SK-N-SH (cell line): Measurements from ENCODE around the gene ARHGAP44. TPM values are rescaled to one million over a fixed set of nuclear protein-coding genes. Genes with fewer than 3 reads are reported as not detected.

Source experiments
- CTCF ChIA-PET: fragments of 300-600, 350-600 bp; formaldehyde crosslinking; extraction: SDS; loops from one replicate; lab custom pipeline; 2021; lab: Yijun Ruan, JAX
- POLR2A ChIA-PET: fragments of 350-600 bp; sonication (Branson Sonifier 250); formaldehyde crosslinking; extraction: SDS; loops from one replicate; lab custom pipeline; 2020; ENCODE audit warnings: antibody characterized with exemption, inconsistent platforms; lab: Yijun Ruan, JAX
- DNase-seq: peaks from one replicate; pipeline ENCODE4 v3.0.0; 2012
- H2AFZ ChIP-seq: fragments of 200-600 bp; sonication (generic); 2 replicates; pipeline ENCODE4 v1.8.1; 2016; ENCODE audit warnings: antibody characterized with exemption, mild to moderate bottlenecking, low read depth
- H3F3A ChIP-seq: fragments of 200-600 bp; sonication (generic); replicated peaks from 2 replicates; pipeline ENCODE3; 2016; ENCODE audit warnings: antibody characterized with exemption, mild to moderate bottlenecking; ENCODE audit not compliant: insufficient read depth
- H3K27ac ChIP-seq, 2 experiments: fragments of 200-500 bp in 1 of 2; fragments of 200-600 bp in 1 of 2; sonication (Bioruptor generic) in 1 of 2; sonication (generic), shearing (Covaris generic) in 1 of 2; 2 replicates each; pipeline versions ENCODE4 v1.5.1 to v1.6.1; 2014 to 2016; ENCODE audit warnings: low read depth in 2 of 2, inconsistent platforms in 1 of 2, low read length in 1 of 2, mild to moderate bottlenecking in 1 of 2, mixed read lengths in 1 of 2
- H3K27me3 ChIP-seq: fragments of 200-600 bp; sonication (generic), shearing (Covaris generic); 2 replicates; pipeline ENCODE4 v1.6.1; 2016; ENCODE audit warnings: mixed run types; ENCODE audit not compliant: insufficient read depth
- H3K36me3 ChIP-seq, 2 experiments: fragments of 200-500 bp in 1 of 2; fragments of 200-600 bp in 1 of 2; sonication (Bioruptor generic) in 1 of 2; sonication (generic) in 1 of 2; replicated peaks in 1 of 2; 2 replicates each; pipeline versions ENCODE3 to v1.5.1; 2014 to 2016; ENCODE audit warnings: low read length in 1 of 2, mild to moderate bottlenecking in 1 of 2; ENCODE audit not compliant: insufficient read depth in 2 of 2, control insufficient read depth in 1 of 2
- H3K4me1 ChIP-seq, 2 experiments: fragments of 200-500 bp in 1 of 2; fragments of 200-600 bp in 1 of 2; sonication (Bioruptor generic) in 1 of 2; sonication (generic), shearing (Covaris generic) in 1 of 2; 2 replicates each; pipeline versions ENCODE4 v1.5.1 to v1.6.1; 2014 to 2016; ENCODE audit warnings: low read depth in 1 of 2, low read length in 1 of 2, mixed run types in 1 of 2; ENCODE audit not compliant: insufficient read depth in 2 of 2, control insufficient read depth in 1 of 2
- H3K4me2 ChIP-seq: fragments of 200-600 bp; sonication (generic), shearing (Covaris generic); 2 replicates; pipeline ENCODE4 v1.6.1; 2017; ENCODE audit warnings: mixed run types
- H3K4me3 ChIP-seq, 2 experiments: fragments of 200-500 bp in 1 of 2; fragments of 200-600 bp in 1 of 2; sonication (Bioruptor generic) in 1 of 2; sonication (generic), shearing (Covaris generic) in 1 of 2; 2 replicates each; pipeline versions ENCODE4 v1.5.1 to v1.8.1; 2014 to 2016; ENCODE audit warnings: low read depth in 2 of 2, inconsistent platforms in 1 of 2, low read length in 1 of 2, mild to moderate bottlenecking in 1 of 2, mixed read lengths in 1 of 2, moderate library complexity in 1 of 2
- H3K79me2 ChIP-seq: fragments of 200-600 bp; sonication (generic); 2 replicates; pipeline ENCODE4 v1.8.1; 2017; ENCODE audit warnings: mild to moderate bottlenecking; ENCODE audit not compliant: insufficient read depth
- H3K9ac ChIP-seq: fragments of 200-600 bp; sonication (generic); 2 replicates; pipeline ENCODE4 v1.6.1; 2017; ENCODE audit warnings: mixed run types
- H3K9me2 ChIP-seq: fragments of 200-600 bp; sonication (generic); 2 replicates; pipeline ENCODE4 v1.6.1; 2017; ENCODE audit warnings: mixed run types
- H3K9me3 ChIP-seq: fragments of 200-600 bp; sonication (generic); 2 replicates; pipeline ENCODE4 v1.6.1; 2017; ENCODE audit warnings: mixed run types, mild to moderate bottlenecking, moderate library complexity
- H4K20me1 ChIP-seq: fragments of 200-600 bp; sonication (generic); 2 replicates; pipeline ENCODE4 v1.6.1; 2017; ENCODE audit warnings: mild to moderate bottlenecking, mixed run types; ENCODE audit not compliant: insufficient read depth
- ELF1 ChIP-seq: IDR thresholded peaks from 2 replicates; pipeline ENCODE4 v1.4.0; 2012
- EP300 ChIP-seq, 2 experiments: IDR thresholded peaks; 2 replicates each; pipeline versions ENCODE4 v1.4.0 to v1.6.1; 2012; ENCODE audit warnings: borderline replicate concordance in 1 of 2, low read depth in 1 of 2, low read length in 1 of 2
- FOXJ3 ChIP-seq: sonication (generic); formaldehyde crosslinking; IDR thresholded peaks from 2 replicates; pipeline ENCODE4 v1.5.1; 2020; ENCODE audit warnings: mild to moderate bottlenecking, missing genetic modification reagents
- FOXM1 ChIP-seq: IDR thresholded peaks from 2 replicates; pipeline ENCODE4 v1.4.0; 2012; ENCODE audit warnings: low read depth, mild to moderate bottlenecking
- JUND ChIP-seq: IDR thresholded peaks from 2 replicates; pipeline ENCODE4 v1.4.0; 2012
- MEF2A ChIP-seq: IDR thresholded peaks from 2 replicates; pipeline ENCODE4 v1.4.0; 2012; ENCODE audit warnings: low read depth, borderline replicate concordance
- MXI1 ChIP-seq: IDR thresholded peaks from 2 replicates; pipeline ENCODE4 v1.6.1; 2012; ENCODE audit warnings: mild to moderate bottlenecking, low read depth, low read length, improper control_type of control experiment
- PBX3 ChIP-seq: IDR thresholded peaks from 2 replicates; pipeline ENCODE4; 2012
- POLR2AphosphoS5 ChIP-seq: IDR thresholded peaks from 2 replicates; pipeline ENCODE4 v1.6.1; 2012; ENCODE audit warnings: low read depth, low read length
- SMC3 ChIP-seq: IDR thresholded peaks from 2 replicates; pipeline ENCODE4 v1.6.1; 2012; ENCODE audit warnings: low read depth, low read length, improper control_type of control experiment
- TCF12 ChIP-seq: IDR thresholded peaks from 2 replicates; pipeline ENCODE4 v1.4.0; 2012
- WGBS: methylation state at CpG from one replicate; pipeline ENCODE4 v1.1.6; 2017; ENCODE audit warnings: low lambda C conversion rate; 5-methylcytosine and 5-hydroxymethylcytosine counted together
- polyA plus RNA-seq, 3 experiments: library from polyadenylated mRNA; depleted of rRNA; stranded (reverse); fragments of >200 nt; gene quantifications; 2 replicates each; pipeline ENCODE4 v1.2.3, GENCODE V29; 2012
- TF ChIP-seq, protein P1 (sequence below): IDR thresholded peaks from 2 replicates; pipeline ENCODE4 v1.6.1; 2012; ENCODE audit warnings: mild to moderate bottlenecking, low read depth, low read length, moderate library complexity
- TF ChIP-seq, protein P2 (sequence below): fragments of 150-350 bp; IDR thresholded peaks from 2 replicates; pipeline ENCODE4 v1.6.1; 2017; ENCODE audit warnings: antibody characterized with exemption, low read length, low read depth, borderline replicate concordance
- TF ChIP-seq, protein P3 (sequence below): fragments of 200-600 bp; sonication (generic); IDR thresholded peaks from 2 replicates; pipeline ENCODE4 v1.6.1; 2017; ENCODE audit warnings: antibody characterized with exemption, mild to moderate bottlenecking, moderate library complexity
- TF ChIP-seq, protein P4 (sequence below): IDR thresholded peaks from 2 replicates; pipeline ENCODE4 v1.4.0; 2012; ENCODE audit warnings: low read depth, borderline replicate concordance

The ARHGAP44 gene
- polyA plus RNA-seq, 1 of the 3 experiments (the other 2 are of a cell fraction) = 0.28 TPM

GRCh38 chr17:12917399-12917798 is 128.1 kb downstream of the ARHGAP44 start:
- DNase-seq = no peak
- ChIA-PET CTCF (interaction anchor here (1.1 kb wide), 1 partner anchor 11 kb away, joined by 3 read pairs; no protein-coding TSS in a partner anchor), POLR2A (no interaction called here)
- 26% methylated on average over 7 of the region's 7 CpGs for WGBS
- Histone ChIP-seq H3K9me2 (no peaks in the 10 kb centered on the region), H3K9me3 (no peaks in the 10 kb centered on the region), H3K4me3 (no peak overlapping the region), H3K36me3 (no peaks in the 10 kb centered on the region), H3K27ac (no peak overlapping the region), H3K4me1 (no peaks in the 10 kb centered on the region), H3K27me3 (peaks cover 10% of the 10 kb centered on the region; the same call in 1 of the 2 replicates), H3K4me2 (no peak overlapping the region), H3F3A (no peaks in the 10 kb centered on the region), H3K9ac (no peak overlapping the region), H3K79me2 (no peaks in the 10 kb centered on the region), H2AFZ (no peak overlapping the region), H4K20me1 (no peaks in the 10 kb centered on the region)
- TF ChIP-seq TCF12 (no peak), POLR2AphosphoS5 (no peak), JUND (no peak)

- Histone ChIP-seq H3K36me3 (no peaks in the 10 kb centered on the region), H3K4me1 (no peaks in the 10 kb centered on the region), H4K20me1 (no peaks in the 10 kb centered on the region), H3K4me2 (no peak overlapping the region), H3K9ac (no peak overlapping the region), H3K79me2 (no peaks in the 10 kb centered on the region), H2AFZ (no peak overlapping the region), H3K9me3 (no peaks in the 10 kb centered on the region), H3K4me3 (no peak overlapping the region), H3K27ac (no peak overlapping the region), H3K27me3 (peaks cover 10% of the 10 kb centered on the region; the same call in 1 of the 2 replicates), H3K9me2 (no peaks in the 10 kb centered on the region), H3F3A (no peaks in the 10 kb centered on the region)
- TF ChIP-seq, protein P1, sequence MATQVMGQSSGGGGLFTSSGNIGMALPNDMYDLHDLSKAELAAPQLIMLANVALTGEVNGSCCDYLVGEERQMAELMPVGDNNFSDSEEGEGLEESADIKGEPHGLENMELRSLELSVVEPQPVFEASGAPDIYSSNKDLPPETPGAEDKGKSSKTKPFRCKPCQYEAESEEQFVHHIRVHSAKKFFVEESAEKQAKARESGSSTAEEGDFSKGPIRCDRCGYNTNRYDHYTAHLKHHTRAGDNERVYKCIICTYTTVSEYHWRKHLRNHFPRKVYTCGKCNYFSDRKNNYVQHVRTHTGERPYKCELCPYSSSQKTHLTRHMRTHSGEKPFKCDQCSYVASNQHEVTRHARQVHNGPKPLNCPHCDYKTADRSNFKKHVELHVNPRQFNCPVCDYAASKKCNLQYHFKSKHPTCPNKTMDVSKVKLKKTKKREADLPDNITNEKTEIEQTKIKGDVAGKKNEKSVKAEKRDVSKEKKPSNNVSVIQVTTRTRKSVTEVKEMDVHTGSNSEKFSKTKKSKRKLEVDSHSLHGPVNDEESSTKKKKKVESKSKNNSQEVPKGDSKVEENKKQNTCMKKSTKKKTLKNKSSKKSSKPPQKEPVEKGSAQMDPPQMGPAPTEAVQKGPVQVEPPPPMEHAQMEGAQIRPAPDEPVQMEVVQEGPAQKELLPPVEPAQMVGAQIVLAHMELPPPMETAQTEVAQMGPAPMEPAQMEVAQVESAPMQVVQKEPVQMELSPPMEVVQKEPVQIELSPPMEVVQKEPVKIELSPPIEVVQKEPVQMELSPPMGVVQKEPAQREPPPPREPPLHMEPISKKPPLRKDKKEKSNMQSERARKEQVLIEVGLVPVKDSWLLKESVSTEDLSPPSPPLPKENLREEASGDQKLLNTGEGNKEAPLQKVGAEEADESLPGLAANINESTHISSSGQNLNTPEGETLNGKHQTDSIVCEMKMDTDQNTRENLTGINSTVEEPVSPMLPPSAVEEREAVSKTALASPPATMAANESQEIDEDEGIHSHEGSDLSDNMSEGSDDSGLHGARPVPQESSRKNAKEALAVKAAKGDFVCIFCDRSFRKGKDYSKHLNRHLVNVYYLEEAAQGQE = no peak
- TF ChIP-seq PBX3 (no peak), FOXM1 (no peak), EP300 (IDR thresholded peaks at IDR 0.05; ENCODE audit: borderline replicate concordance in 1 of 2, low read depth in 1 of 2, low read length in 1 of 2) (no peak)
- CTCF ChIA-PET = no interaction called here
- POLR2A ChIA-PET = no interaction called here
- DNase-seq = no peak
- whole genome bisulfite sequencing = 36% methylated on average over 7 of the region's 10 CpGs
These were observed 128.8 kb downstream of the ARHGAP44 start for GRCh38 chr17:12918142-12918541.

DNA sequence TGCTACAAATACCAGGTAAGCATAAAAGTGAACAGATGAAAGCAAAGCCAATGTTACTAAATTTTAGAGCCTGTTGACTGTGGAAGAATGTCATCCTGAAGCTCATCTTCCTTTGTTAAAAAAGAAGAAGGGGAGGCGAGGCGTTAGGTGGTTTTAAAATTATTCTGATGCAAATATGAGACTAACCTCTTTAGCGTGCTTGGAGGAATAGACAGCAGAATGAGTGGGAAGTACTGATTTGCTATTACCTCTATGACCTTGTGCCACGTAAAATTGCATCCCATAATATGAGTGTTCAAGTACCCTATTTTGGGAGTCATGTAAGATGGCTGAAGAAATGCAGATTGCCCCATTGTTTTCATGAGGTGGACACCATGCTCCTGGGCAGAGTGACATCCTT is 132.8 kb downstream of the ARHGAP44 start:
- H3K4me3 ChIP-seq = no peak overlapping the region
- no peak for DNase-seq
- H3K9me2 ChIP-seq = no peaks in the 10 kb centered on the region
- H3K9me3 ChIP-seq = no peaks in the 10 kb centered on the region
- CTCF ChIA-PET = no interaction called here
- no peaks in the 10 kb centered on the region for H4K20me1 ChIP-seq
- no peak overlapping the region for H3K27ac ChIP-seq
- POLR2A ChIA-PET = no interaction called here
- H3K36me3 ChIP-seq = no peaks in the 10 kb centered on the region
- no peak overlapping the region for H3K9ac ChIP-seq
- H3K4me1 ChIP-seq = no peaks in the 10 kb centered on the region
- no peak overlapping the region for H3K4me2 ChIP-seq
- no peaks in the 10 kb centered on the region for H3F3A ChIP-seq
- H3K79me2 ChIP-seq = no peaks in the 10 kb centered on the region
- no peak overlapping the region for H2AFZ ChIP-seq
- peaks cover 3% of the 10 kb centered on the region; the same call in 1 of the 2 replicates for H3K27me3 ChIP-seq
- 17% methylated on average over 4 of the region's 4 CpGs for WGBS
- TF ChIP-seq, protein P2, sequence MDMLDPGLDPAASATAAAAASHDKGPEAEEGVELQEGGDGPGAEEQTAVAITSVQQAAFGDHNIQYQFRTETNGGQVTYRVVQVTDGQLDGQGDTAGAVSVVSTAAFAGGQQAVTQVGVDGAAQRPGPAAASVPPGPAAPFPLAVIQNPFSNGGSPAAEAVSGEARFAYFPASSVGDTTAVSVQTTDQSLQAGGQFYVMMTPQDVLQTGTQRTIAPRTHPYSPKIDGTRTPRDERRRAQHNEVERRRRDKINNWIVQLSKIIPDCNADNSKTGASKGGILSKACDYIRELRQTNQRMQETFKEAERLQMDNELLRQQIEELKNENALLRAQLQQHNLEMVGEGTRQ = no peak
- TF ChIP-seq ELF1 = no peak
- no peak for TF ChIP-seq FOXJ3 (CRISPR knock-in tag)
- TF ChIP-seq, protein P3, sequence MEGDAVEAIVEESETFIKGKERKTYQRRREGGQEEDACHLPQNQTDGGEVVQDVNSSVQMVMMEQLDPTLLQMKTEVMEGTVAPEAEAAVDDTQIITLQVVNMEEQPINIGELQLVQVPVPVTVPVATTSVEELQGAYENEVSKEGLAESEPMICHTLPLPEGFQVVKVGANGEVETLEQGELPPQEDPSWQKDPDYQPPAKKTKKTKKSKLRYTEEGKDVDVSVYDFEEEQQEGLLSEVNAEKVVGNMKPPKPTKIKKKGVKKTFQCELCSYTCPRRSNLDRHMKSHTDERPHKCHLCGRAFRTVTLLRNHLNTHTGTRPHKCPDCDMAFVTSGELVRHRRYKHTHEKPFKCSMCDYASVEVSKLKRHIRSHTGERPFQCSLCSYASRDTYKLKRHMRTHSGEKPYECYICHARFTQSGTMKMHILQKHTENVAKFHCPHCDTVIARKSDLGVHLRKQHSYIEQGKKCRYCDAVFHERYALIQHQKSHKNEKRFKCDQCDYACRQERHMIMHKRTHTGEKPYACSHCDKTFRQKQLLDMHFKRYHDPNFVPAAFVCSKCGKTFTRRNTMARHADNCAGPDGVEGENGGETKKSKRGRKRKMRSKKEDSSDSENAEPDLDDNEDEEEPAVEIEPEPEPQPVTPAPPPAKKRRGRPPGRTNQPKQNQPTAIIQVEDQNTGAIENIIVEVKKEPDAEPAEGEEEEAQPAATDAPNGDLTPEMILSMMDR = no peak
- TF ChIP-seq MXI1 = no peak
- TF ChIP-seq MEF2A = no peak
- TF ChIP-seq SMC3 = no peak
- TF ChIP-seq, protein P4, sequence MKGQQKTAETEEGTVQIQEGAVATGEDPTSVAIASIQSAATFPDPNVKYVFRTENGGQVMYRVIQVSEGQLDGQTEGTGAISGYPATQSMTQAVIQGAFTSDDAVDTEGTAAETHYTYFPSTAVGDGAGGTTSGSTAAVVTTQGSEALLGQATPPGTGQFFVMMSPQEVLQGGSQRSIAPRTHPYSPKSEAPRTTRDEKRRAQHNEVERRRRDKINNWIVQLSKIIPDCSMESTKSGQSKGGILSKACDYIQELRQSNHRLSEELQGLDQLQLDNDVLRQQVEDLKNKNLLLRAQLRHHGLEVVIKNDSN = no peak
